Activated CD4-positive, alpha-beta T cell treated with anti-CD3 and anti-CD28 coated beads, Interleukin-2, Interleukin-6, amounts not matched to agents 100 ng/mL and 50 ng/mL, durations not matched to agents 16 hours and 8 hours (primary cell): Measurements from ENCODE around the gene FLT3.

Source experiments
- DNase-seq: peaks from one replicate; pipeline ENCODE4 v3.0.0-alpha.2; 2020

Gene FLT3

GRCh38 chr13:28001049-28001448 is 99.3 kb downstream of the FLT3 start:
- DNase-seq = no peak

- no peak for DNase-seq
Observed at GRCh38 chr13:28000567-28000966, 99.8 kb downstream of the FLT3 start.

GRCh38 chr13:27997904-27998522 is 102.4 kb downstream of the FLT3 start:
- peak; percentile 43 for DNase-seq

GRCh38 chr13:27991881-27992280 is 108.5 kb downstream of the FLT3 start:
- DNase-seq = no peak

GRCh38 chr13:27988520-27988919 is 111.9 kb downstream of the FLT3 start, which contains the start of gene URAD:
Gene URAD (minus strand): TSS chr13:27988693. CDS start chr13:27988637, 56 bp downstream.
- DNase-seq = no peak

- DNase-seq = no peak
Observed at GRCh38 chr13:27985600-27985999, 114.8 kb downstream of the FLT3 start.

GRCh38 chr13:27982361-27982760 is 118.0 kb downstream of the FLT3 start:
- DNase-seq = no peak

- no peak for DNase-seq
Observed at GRCh38 chr13:27981006-27981708, 119.2 kb downstream of the FLT3 start.

GRCh38 chr13:27980280-27980998 is 119.9 kb downstream of the FLT3 start:
- DNase-seq = no peak

GRCh38 chr13:27979765-27980279 is 120.6 kb downstream of the FLT3 start:
- DNase-seq = no peak

- DNase-seq = no peak
Observed at GRCh38 chr13:27979001-27979643, 121.3 kb downstream of the FLT3 start.

- no peak for DNase-seq
Observed at GRCh38 chr13:27978301-27978968, 121.9 kb downstream of the FLT3 start.

GRCh38 chr13:27977476-27978300 is 122.7 kb downstream of the FLT3 start:
- DNase-seq = no peak

GRCh38 chr13:27976362-27977091 is 123.8 kb downstream of the FLT3 start:
- no peak for DNase-seq

- no peak for DNase-seq
Observed at GRCh38 chr13:27975564-27976361, 124.6 kb downstream of the FLT3 start.

- no peak for DNase-seq
Observed at GRCh38 chr13:27973961-27974662, 126.3 kb downstream of the FLT3 start.

- DNase-seq = no peak
Observed at GRCh38 chr13:27973291-27973690, 127.1 kb downstream of the FLT3 start.

GRCh38 chr13:27972478-27972820 is 127.9 kb downstream of the FLT3 start:
- DNase-seq = no peak

- no peak for DNase-seq
Observed at GRCh38 chr13:27971776-27972477, 128.4 kb downstream of the FLT3 start.
